GM19467 (cell line): Measurements from ENCODE around the gene NUSAP1.
"Not testable (repeated sequence)": the region's sequence is repeated elsewhere in the genome, so short reads cannot be mapped to it uniquely, and the experiment has no call there.

Experiments used
- ATAC-seq: cut with Tn5 transposase; IDR thresholded peaks from one replicate; pipeline ENCODE4 v1.9.1; 2021; ENCODE audit warnings: mild to moderate bottlenecking, moderate library complexity; ENCODE audit not compliant: unreplicated experiment

The NUSAP1 gene

GRCh38 chr15:41332194-41333025 lies at the start of gene NUSAP1, which contains the start of gene OIP5:
TSS of gene NUSAP1 (plus strand) at chr15:41332881. CDS start at chr15:41332958, 77 bp downstream.
TSS of gene OIP5 (minus strand) at chr15:41332591. CDS start at chr15:41332561, 30 bp downstream.
- ATAC-seq = peak; percentile 78

- ATAC-seq = not testable (repeated sequence)
Measured at GRCh38 chr15:41282980-41283652, 49.6 kb upstream of the NUSAP1 start.

GRCh38 chr15:41283653-41284426 lies 48.8 kb upstream of the NUSAP1 start:
- peak; percentile 90 for ATAC-seq

- no peak for ATAC-seq
Measured at GRCh38 chr15:41284427-41285177, 48.1 kb upstream of the NUSAP1 start.

- no peak for ATAC-seq
Measured at GRCh38 chr15:41285285-41285684, 47.4 kb upstream of the NUSAP1 start.

- no peak for ATAC-seq
Measured at GRCh38 chr15:41286665-41287333, 45.9 kb upstream of the NUSAP1 start.

- ATAC-seq = no peak
Measured at GRCh38 chr15:41288464-41288863, 44.2 kb upstream of the NUSAP1 start.

GRCh38 chr15:41289953-41290352 lies 42.7 kb upstream of the NUSAP1 start:
- no peak for ATAC-seq

- ATAC-seq = peak; percentile 60
Measured at GRCh38 chr15:41291065-41291631, 41.5 kb upstream of the NUSAP1 start.

GRCh38 chr15:41292521-41292920 lies 40.2 kb upstream of the NUSAP1 start:
- no peak for ATAC-seq

GRCh38 chr15:41301139-41301538 lies 31.5 kb upstream of the NUSAP1 start:
- not testable (repeated sequence) for ATAC-seq

GRCh38 chr15:41301587-41301986 lies 31.1 kb upstream of the NUSAP1 start:
- ATAC-seq = no peak

GRCh38 chr15:41304149-41304770 lies 28.4 kb upstream of the NUSAP1 start:
- no peak for ATAC-seq

GRCh38 chr15:41307679-41308078 lies 25.0 kb upstream of the NUSAP1 start:
- ATAC-seq = no peak

GRCh38 chr15:41309226-41309905 lies 23.3 kb upstream of the NUSAP1 start:
- no peak for ATAC-seq

GRCh38 chr15:41320805-41321330 lies 11.8 kb upstream of the NUSAP1 start:
- not testable (repeated sequence) for ATAC-seq

- no peak for ATAC-seq
Measured at GRCh38 chr15:41323611-41324010, 9.1 kb upstream of the NUSAP1 start.

- ATAC-seq = no peak
Measured at GRCh38 chr15:41331281-41331680, 1.4 kb upstream of the NUSAP1 start.
